OCI-LY7 (cell line): Measurements from ENCODE around the gene SEMA4D. TPM values are rescaled to one million over a fixed set of nuclear protein-coding genes. Genes with fewer than 3 reads are reported as not detected.

Experiments used
- BruUV-seq: library from RNA; stranded (reverse); fragments of 400-500 nt; replicated peaks from 2 replicates; lab custom pipeline; 2021; lab: Mats Ljungman, UMichigan
- CTCF ChIA-PET: fragments of 300-600 bp; sonication (Branson Sonifier 250); formaldehyde crosslinking; loops from one replicate; lab custom pipeline; 2022; ENCODE audit warnings: antibody characterized with exemption; ENCODE audit not compliant: unreplicated experiment; lab: Charles Lee
- POLR2A ChIA-PET: fragments of 300-600 bp; sonication (Branson Sonifier 250); formaldehyde crosslinking; loops from one replicate; lab custom pipeline; 2022; ENCODE audit warnings: antibody characterized with exemption; lab: Charles Lee
- DNase-seq: peaks from one replicate; pipeline ENCODE4 v3.0.0-alpha.2; 2015; ENCODE audit warnings: low spot score
- H2AFZ ChIP-seq: fragments of 200-600 bp; sonication (generic), shearing (Covaris generic); 2 replicates; pipeline ENCODE4 v1.6.1; 2014; ENCODE audit warnings: mild to moderate bottlenecking, antibody characterized with exemption, low read length, moderate library complexity
- H3K27ac ChIP-seq: fragments of 200-600 bp; sonication (generic); 2 replicates; pipeline ENCODE4 v1.5.1; 2014; ENCODE audit warnings: mixed run types, low read depth, mild to moderate bottlenecking, moderate library complexity, low read length, inconsistent platforms; ENCODE audit not compliant: poor library complexity, severe bottlenecking
- H3K36me3 ChIP-seq: fragments of 200-600 bp; sonication (generic); 2 replicates; pipeline ENCODE4 v1.6.1; 2014; ENCODE audit warnings: mild to moderate bottlenecking, antibody characterized with exemption, low read length, moderate library complexity, mixed read lengths; ENCODE audit not compliant: insufficient read depth
- H3K4me1 ChIP-seq: fragments of 200-600 bp; sonication (generic); 2 replicates; pipeline ENCODE4 v1.5.1; 2014; ENCODE audit warnings: mild to moderate bottlenecking, low read length; ENCODE audit not compliant: insufficient read depth, poor library complexity, severe bottlenecking
- H3K4me2 ChIP-seq: fragments of 200-600 bp; sonication (generic); 2 replicates; pipeline ENCODE4 v1.6.1; 2014; ENCODE audit warnings: mild to moderate bottlenecking, low read length
- H3K4me3 ChIP-seq: fragments of 200-600 bp; sonication (generic); 2 replicates; pipeline ENCODE4 v1.5.1; 2014; ENCODE audit warnings: mild to moderate bottlenecking, low read depth, low read length; ENCODE audit not compliant: poor library complexity, severe bottlenecking
- H3K79me2 ChIP-seq: fragments of 200-600 bp; sonication (generic); 2 replicates; pipeline ENCODE4 v1.6.1; 2016; ENCODE audit warnings: low read depth, mild to moderate bottlenecking, low read length, moderate library complexity, mixed read lengths; ENCODE audit not compliant: insufficient read depth
- H3K9me2 ChIP-seq: fragments of 200-600 bp; sonication (generic); 2 replicates; pipeline ENCODE4 v1.6.1; 2016; ENCODE audit warnings: mild to moderate bottlenecking, low read length, mixed read lengths; ENCODE audit not compliant: insufficient read depth
- H3K9me3 ChIP-seq: fragments of 200-600 bp; sonication (generic); 2 replicates; pipeline ENCODE4 v1.6.1; 2014; ENCODE audit warnings: mild to moderate bottlenecking, mixed run types, low read length, mixed read lengths
- H4K20me1 ChIP-seq: fragments of 200-600 bp; sonication (generic); 2 replicates; pipeline ENCODE4 v1.6.1; 2014; ENCODE audit warnings: mild to moderate bottlenecking, antibody characterized with exemption, low read length, moderate library complexity, mixed read lengths; ENCODE audit not compliant: insufficient read depth
- EZH2phosphoT487 ChIP-seq: fragments of 200-600 bp; sonication (generic); IDR thresholded peaks from 2 replicates; pipeline ENCODE4 v1.6.1; 2018; ENCODE audit warnings: low read depth, borderline replicate concordance, mild to moderate bottlenecking, mixed run types, antibody characterized with exemption, low read length, moderate library complexity, mixed read lengths
- intact Hi-C: fragments of 100-400 bp; cut with micrococcal nuclease; formaldehyde crosslinking; loops from one replicate; pipeline ENCODE4 v1.10.0; 2022; ENCODE audit not compliant: unreplicated experiment
- total RNA-seq, 2 experiments: library from RNA; depleted of rRNA in 1 of 2; stranded (reverse); fragments of >200 nt in 1 of 2; shearing (Covaris generic) in 1 of 2; gene quantifications; 2 replicates each; pipeline ENCODE4 v1.2.3, GENCODE V29; 2014 to 2022
- TF ChIP-seq, protein P1 (sequence below): fragments of 200-600 bp; sonication (generic); conservative IDR thresholded peaks from 2 replicates; pipeline ENCODE4 v1.5.1; 2014; ENCODE audit warnings: mild to moderate bottlenecking, antibody characterized with exemption, low read length, moderate library complexity, mixed read lengths

SEMA4D gene
- total RNA-seq, 2 experiments from 2014 or later: 28.5 to 60.5 TPM

DNA sequence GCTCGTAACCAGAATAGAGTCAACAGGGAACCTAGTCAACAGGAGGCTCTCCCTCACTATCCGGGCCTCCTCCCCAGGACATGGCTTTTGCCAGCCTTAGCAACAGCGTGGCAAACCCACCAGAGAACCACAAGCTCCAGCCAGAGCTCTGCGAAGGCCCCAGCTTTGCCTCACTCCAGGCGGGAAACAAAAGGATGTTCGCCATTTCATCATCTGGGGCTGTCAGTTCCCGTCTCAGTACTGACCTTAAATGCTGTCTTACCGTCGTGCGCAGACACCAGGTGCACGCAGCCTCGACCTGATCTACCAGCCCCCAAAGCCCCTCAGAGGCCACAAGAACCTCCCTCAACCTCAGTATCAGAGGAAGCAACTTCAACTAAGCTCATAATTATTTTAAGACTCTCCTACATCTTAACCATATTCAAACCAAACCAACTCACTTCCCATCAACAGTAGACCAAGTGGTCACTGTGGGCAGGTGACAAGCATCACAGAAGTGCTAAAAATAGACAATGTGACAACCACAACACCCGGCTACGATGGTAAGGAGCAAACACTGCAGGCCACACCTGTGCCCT, 71.4 kb downstream of the SEMA4D start:
- H2AFZ ChIP-seq: no peak overlapping the region
- H3K4me1 ChIP-seq: peaks cover 52% of the 10 kb centered on the region
- no TSS peak for BruUV-seq
- no peaks in the 10 kb centered on the region for H3K9me2 ChIP-seq
- no peaks in the 10 kb centered on the region for H3K36me3 ChIP-seq
- TF ChIP-seq, protein P1, sequence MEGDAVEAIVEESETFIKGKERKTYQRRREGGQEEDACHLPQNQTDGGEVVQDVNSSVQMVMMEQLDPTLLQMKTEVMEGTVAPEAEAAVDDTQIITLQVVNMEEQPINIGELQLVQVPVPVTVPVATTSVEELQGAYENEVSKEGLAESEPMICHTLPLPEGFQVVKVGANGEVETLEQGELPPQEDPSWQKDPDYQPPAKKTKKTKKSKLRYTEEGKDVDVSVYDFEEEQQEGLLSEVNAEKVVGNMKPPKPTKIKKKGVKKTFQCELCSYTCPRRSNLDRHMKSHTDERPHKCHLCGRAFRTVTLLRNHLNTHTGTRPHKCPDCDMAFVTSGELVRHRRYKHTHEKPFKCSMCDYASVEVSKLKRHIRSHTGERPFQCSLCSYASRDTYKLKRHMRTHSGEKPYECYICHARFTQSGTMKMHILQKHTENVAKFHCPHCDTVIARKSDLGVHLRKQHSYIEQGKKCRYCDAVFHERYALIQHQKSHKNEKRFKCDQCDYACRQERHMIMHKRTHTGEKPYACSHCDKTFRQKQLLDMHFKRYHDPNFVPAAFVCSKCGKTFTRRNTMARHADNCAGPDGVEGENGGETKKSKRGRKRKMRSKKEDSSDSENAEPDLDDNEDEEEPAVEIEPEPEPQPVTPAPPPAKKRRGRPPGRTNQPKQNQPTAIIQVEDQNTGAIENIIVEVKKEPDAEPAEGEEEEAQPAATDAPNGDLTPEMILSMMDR: no peak
- TF ChIP-seq EZH2phosphoT487: no peak
- ChIA-PET POLR2A (interaction anchor here (0.6 to 2.5 kb wide), 7 partner anchors 21 to 131 kb away, joined by 3 to 11 read pairs (median 4); no protein-coding TSS in a partner anchor), CTCF (interaction anchor here (0.6 to 1.2 kb wide), 3 partner anchors 18 to 123 kb away, joined by 3 to 5 read pairs (median 3); no protein-coding TSS in a partner anchor)
- no peaks in the 10 kb centered on the region for H3K9me3 ChIP-seq
- peak overlapping the region; percentile 48 for H3K27ac ChIP-seq
- peak overlapping the region; percentile 13 for H3K4me3 ChIP-seq
- H3K79me2 ChIP-seq: no peaks in the 10 kb centered on the region
- H4K20me1 ChIP-seq: no peaks in the 10 kb centered on the region
- intact Hi-C loops: loop anchor here (5.0 kb wide), 1 partner anchor 56 kb away; no protein-coding TSS in a partner anchor
- DNase-seq: peak; percentile 70
- H3K4me2 ChIP-seq: peak overlapping the region; percentile 50

DNA sequence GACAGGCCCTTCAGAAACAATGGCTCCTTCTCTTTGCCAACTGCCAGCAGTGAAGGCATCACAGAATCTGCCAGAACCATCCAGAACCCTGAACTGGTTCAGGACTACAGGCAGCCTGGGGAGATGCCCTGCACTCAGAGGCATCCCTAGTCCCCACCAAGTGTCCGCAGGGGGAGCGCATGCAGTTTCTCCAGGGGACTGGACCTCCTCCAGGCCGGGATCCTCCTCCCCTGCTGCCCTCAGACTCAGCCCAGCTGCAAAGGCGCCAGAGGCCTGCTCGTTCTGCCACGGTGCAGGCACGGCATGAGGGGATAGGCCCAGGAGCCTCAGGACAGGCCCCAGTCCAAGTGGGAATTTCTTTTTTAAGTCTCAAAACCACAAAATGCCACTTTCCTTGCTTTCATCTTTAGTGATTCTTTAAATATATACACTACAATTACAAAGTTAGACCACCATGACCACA, 72.0 kb downstream of the SEMA4D start:
- no TSS peak for BruUV-seq
- Histone ChIP-seq H3K4me3 (peak overlapping the region; percentile 13), H2AFZ (no peak overlapping the region), H3K27ac (peak overlapping the region; percentile 48), H3K79me2 (no peaks in the 10 kb centered on the region), H3K9me3 (no peaks in the 10 kb centered on the region), H3K36me3 (no peaks in the 10 kb centered on the region), H3K4me2 (peak overlapping the region; percentile 50), H3K9me2 (no peaks in the 10 kb centered on the region), H4K20me1 (no peaks in the 10 kb centered on the region), H3K4me1 (peaks cover 52% of the 10 kb centered on the region)
- intact Hi-C loops: loop anchor here (5.0 kb wide), 1 partner anchor 56 kb away; no protein-coding TSS in a partner anchor
- no peak for DNase-seq
- POLR2A ChIA-PET: interaction anchor here (0.6 to 2.5 kb wide), 7 partner anchors 20 to 131 kb away, joined by 3 to 11 read pairs (median 4); no protein-coding TSS in a partner anchor
- CTCF ChIA-PET: interaction anchor here (0.8 to 1.2 kb wide), 2 partner anchors 18 to 123 kb away, joined by 3 to 5 read pairs; no protein-coding TSS in a partner anchor
- TF ChIP-seq, protein P1: no peak
- TF ChIP-seq EZH2phosphoT487: no peak
